ENCODE measurements around the gene CCM2L.

GRCh38 chr20:32035426-32035779 is 25.2 kb downstream of the CCM2L start:
- TF ChIP-seq CTCF (IDR thresholded peaks at IDR 0.05) (no peak), POLR2A (IDR thresholded peaks at IDR 0.05) (no peak), POLR2AphosphoS5 (IDR thresholded peaks at IDR 0.05) (no peak)

Data from prostate gland (tissue), 2 donors.